H1 (cell line): ENCODE measurements around the gene PLB1. TPM values are rescaled to one million over a fixed set of nuclear protein-coding genes. Genes with fewer than 3 reads are reported as not detected.
A peak's percentile ranks its signal among the peaks of the same experiment; 100 is the strongest.

Source experiments
- CTCF ChIA-PET: fragments of 300-600 bp; sonication (Branson Sonifier 250); formaldehyde crosslinking; loops from one replicate; lab custom pipeline; 2021; ENCODE audit not compliant: partially characterized antibody; lab: Charles Lee
- POLR2A ChIA-PET: fragments of 300-600 bp; sonication (Branson Sonifier 250); formaldehyde crosslinking; loops from one replicate; lab custom pipeline; 2021; ENCODE audit warnings: inconsistent platforms; ENCODE audit not compliant: partially characterized antibody; lab: Charles Lee
- DNase-seq, 2 experiments: peaks; one replicate each; pipeline versions ENCODE4 v3.0.0 to v3.0.0-alpha.2; 2010 to 2022; ENCODE audit warnings: low spot score in 2 of 2, low read depth in 1 of 2, mixed read lengths in 1 of 2
- FAIRE-seq: peaks from 2 replicates; lab custom pipeline; 2011; peaks lifted over from hg19 to GRCh38; lab: Jason Lieb, UNC
- H2AFZ ChIP-seq: 2 replicates; pipeline ENCODE4 v1.8.1; 2012; ENCODE audit warnings: low read length, inconsistent platforms
- H2AK5ac ChIP-seq: 2 replicates; pipeline ENCODE4 v1.6.1; 2013; ENCODE audit warnings: low read depth, low read length
- H2BK120ac ChIP-seq: replicated peaks from 2 replicates; pipeline ENCODE3; 2013; ENCODE audit warnings: low read depth, low read length, inconsistent platforms
- H2BK12ac ChIP-seq: 2 replicates; pipeline ENCODE4 v1.6.1; 2013; ENCODE audit warnings: low read depth, low read length
- H2BK15ac ChIP-seq: 2 replicates; pipeline ENCODE4 v1.6.1; 2013; ENCODE audit warnings: low read length
- H2BK20ac ChIP-seq: 2 replicates; pipeline ENCODE4 v1.6.1; 2013; ENCODE audit warnings: low read length
- H2BK5ac ChIP-seq: 2 replicates; pipeline ENCODE4 v1.6.1; 2013; ENCODE audit warnings: low read depth, low read length
- H3K14ac ChIP-seq: 2 replicates; pipeline ENCODE4 v1.6.1; 2013; ENCODE audit warnings: inconsistent platforms; ENCODE audit not compliant: insufficient read length
- H3K18ac ChIP-seq: 2 replicates; pipeline ENCODE4 v1.6.1; 2013; ENCODE audit warnings: low read length; ENCODE audit errors: extremely low read depth
- H3K23ac ChIP-seq: 2 replicates; pipeline ENCODE4 v1.6.1; 2013; ENCODE audit warnings: inconsistent platforms; ENCODE audit not compliant: insufficient read length
- H3K23me2 ChIP-seq: 2 replicates; pipeline ENCODE4 v1.6.1; 2013; ENCODE audit warnings: low read depth, low read length
- H3K27ac ChIP-seq: 2 replicates; pipeline ENCODE4 v1.6.1; 2011; ENCODE audit warnings: low read depth, low read length, inconsistent platforms
- H3K27me3 ChIP-seq, 4 experiments: replicated peaks in 1 of 4; 1 replicate in 1 of 4; 2 replicates in 3 of 4; pipeline versions ENCODE4 v1.6.1 to v1.8.1; 2011 to 2013; ENCODE audit warnings: low read length in 3 of 4, mild to moderate bottlenecking in 3 of 4, inconsistent platforms in 2 of 4, mixed read lengths in 2 of 4, moderate library complexity in 1 of 4; ENCODE audit not compliant: control insufficient read depth in 3 of 4, insufficient read depth in 3 of 4; ENCODE audit errors: extremely low read depth in 1 of 4
- H3K36me3 ChIP-seq, 4 experiments: 2 replicates each; pipeline versions ENCODE4 v1.6.1 to v1.8.1; 2011 to 2013; ENCODE audit warnings: mild to moderate bottlenecking in 4 of 4, low read length in 3 of 4, moderate library complexity in 2 of 4, control low read depth in 1 of 4, inconsistent platforms in 1 of 4; ENCODE audit not compliant: insufficient read depth in 4 of 4, control insufficient read depth in 2 of 4
- H3K4ac ChIP-seq: replicated peaks from 2 replicates; pipeline ENCODE3; 2013; ENCODE audit warnings: low read length, low read depth, mixed read lengths, inconsistent platforms; ENCODE audit not compliant: insufficient read length
- H3K4me1 ChIP-seq, 4 experiments: replicated peaks in 1 of 4; 1 replicate in 1 of 4; 2 replicates in 3 of 4; pipeline versions ENCODE4 v1.6.1 to v1.8.1; 2011 to 2013; ENCODE audit warnings: low read length in 3 of 4, inconsistent platforms in 2 of 4, mixed read lengths in 1 of 4; ENCODE audit not compliant: insufficient read depth in 4 of 4, control insufficient read depth in 3 of 4
- H3K4me2 ChIP-seq, 2 experiments: 2 replicates each; pipeline versions ENCODE4 v1.6.1 to v1.8.1; 2011 to 2013; ENCODE audit warnings: low read depth in 2 of 2, low read length in 2 of 2, control low read depth in 1 of 2, inconsistent platforms in 1 of 2, mild to moderate bottlenecking in 1 of 2; ENCODE audit not compliant: insufficient read depth in 1 of 2
- H3K4me3 ChIP-seq, 4 experiments: fragments of 200-600, 300-600 bp in 1 of 4; sonication (generic), shearing (Covaris generic), sonication (Bioruptor Twin) in 1 of 4; 2 replicates each; pipeline versions ENCODE4 v1.5.1 to v1.8.1; 2011 to 2016; ENCODE audit warnings: low read length in 4 of 4, low read depth in 3 of 4, control low read depth in 2 of 4, inconsistent platforms in 2 of 4, mild to moderate bottlenecking in 2 of 4, mixed read lengths in 1 of 4, moderate library complexity in 1 of 4; ENCODE audit not compliant: insufficient read depth in 2 of 4; ENCODE audit errors: extremely low read depth in 1 of 4
- H3K56ac ChIP-seq: replicated peaks from 2 replicates; pipeline ENCODE3; 2013; ENCODE audit warnings: low read depth, mild to moderate bottlenecking, mixed read lengths, low read length, inconsistent platforms; ENCODE audit not compliant: insufficient read length
- H3K79me1 ChIP-seq: 2 replicates; pipeline ENCODE4 v1.6.1; 2013; ENCODE audit warnings: low read depth, low read length, control low read depth
- H3K79me2 ChIP-seq, 2 experiments: 2 replicates each; pipeline versions ENCODE4 v1.6.1 to v1.8.1; 2012 to 2013; ENCODE audit warnings: low read length in 2 of 2, mild to moderate bottlenecking in 2 of 2, inconsistent platforms in 1 of 2; ENCODE audit not compliant: insufficient read depth in 2 of 2, control insufficient read depth in 1 of 2
- H3K9ac ChIP-seq, 4 experiments: replicated peaks in 1 of 4; 1 replicate in 1 of 4; 2 replicates in 3 of 4; pipeline versions ENCODE4 v1.6.1 to v1.8.1; 2011 to 2013; ENCODE audit warnings: low read depth in 3 of 4, low read length in 3 of 4, control low read depth in 2 of 4, mild to moderate bottlenecking in 2 of 4, moderate library complexity in 2 of 4, inconsistent platforms in 1 of 4; ENCODE audit errors: extremely low read depth in 1 of 4
- H3K9me3 ChIP-seq, 2 experiments: 2 replicates each; pipeline versions ENCODE4 v1.6.1 to v1.8.1; 2012 to 2013; ENCODE audit warnings: mild to moderate bottlenecking in 2 of 2, moderate library complexity in 2 of 2, control low read depth in 1 of 2, inconsistent platforms in 1 of 2, low read depth in 1 of 2, low read length in 1 of 2, mixed read lengths in 1 of 2; ENCODE audit not compliant: insufficient read depth in 2 of 2
- H4K20me1 ChIP-seq, 2 experiments: replicated peaks in 1 of 2; 2 replicates each; pipeline versions ENCODE3 to v1.8.1; 2011 to 2013; ENCODE audit warnings: inconsistent platforms in 2 of 2, low read length in 2 of 2, mild to moderate bottlenecking in 1 of 2; ENCODE audit not compliant: insufficient read depth in 2 of 2, control insufficient read depth in 1 of 2
- H4K5ac ChIP-seq: 2 replicates; pipeline ENCODE4 v1.6.1; 2013; ENCODE audit warnings: low read length, low read depth, mixed read lengths, inconsistent platforms; ENCODE audit not compliant: insufficient read length
- H4K8ac ChIP-seq: 2 replicates; pipeline ENCODE4 v1.8.0; 2013; ENCODE audit warnings: mild to moderate bottlenecking, moderate library complexity, low read length, inconsistent platforms; ENCODE audit not compliant: insufficient read depth; ENCODE audit errors: extremely low read depth
- H4K91ac ChIP-seq: replicated peaks from 2 replicates; pipeline ENCODE3; 2013; ENCODE audit warnings: low read length, mixed read lengths, inconsistent platforms; ENCODE audit not compliant: insufficient read length
- CEBPB ChIP-seq: IDR thresholded peaks from 2 replicates; pipeline ENCODE4 v1.6.1; 2012; ENCODE audit warnings: low read depth, low read length
- EZH2 ChIP-seq: fragments of 200-600 bp; sonication (generic); IDR thresholded peaks from 2 replicates; pipeline ENCODE4 v1.7.1; 2012; ENCODE audit warnings: low read depth, mild to moderate bottlenecking, moderate library complexity, low read length, inconsistent platforms; ENCODE audit not compliant: severe bottlenecking
- SIRT6 ChIP-seq: IDR thresholded peaks from one replicate; pipeline ENCODE4 v1.7.1; 2012; ENCODE audit warnings: low read length, inconsistent platforms
- SUZ12 ChIP-seq: fragments of 200-600 bp; sonication (generic); IDR thresholded peaks from 2 replicates; pipeline ENCODE4 v1.6.1; 2012; ENCODE audit warnings: mild to moderate bottlenecking, inconsistent platforms, low read length, moderate library complexity, mixed read lengths
- WGBS, 2 experiments: shearing (Covaris generic) in 1 of 2; methylation state at CpG; one replicate each; pipeline versions ENCODE4 v1.1.6 to v1.1.7; 2013 to 2015; ENCODE audit warnings: low lambda C conversion rate in 2 of 2, mixed read lengths in 2 of 2, inconsistent platforms in 1 of 2, low coverage in 1 of 2, missing lambda C conversion rate in 1 of 2; ENCODE audit not compliant: insufficient replicate concordance in 2 of 2, insufficient coverage in 1 of 2, insufficient read length in 1 of 2; ENCODE audit errors: extremely low coverage in 1 of 2, missing lambda C conversion rate in 1 of 2; 5-methylcytosine and 5-hydroxymethylcytosine counted together
- polyA plus RNA-seq, 7 experiments: library from polyadenylated mRNA; depleted of rRNA in 3 of 7; stranded (reverse) in 5 of 7; unstranded in 2 of 7; fragments of >200 nt in 5 of 7; fragments of 200-250 nt in 2 of 7; gene quantifications; 1 replicate in 5 of 7; 2 replicates in 1 of 7; 4 replicates in 1 of 7; pipeline versions ENCODE4 v1.2.1 to v1.2.3, GENCODE V29; 2011 to 2013; ENCODE audit warnings: missing spikeins in 2 of 7, mixed read lengths in 2 of 7
- total RNA-seq: library from RNA; stranded (reverse); fragmentation: NEBNext Ultra II Directional; extraction: Animal tissue kit (Norgen Biotek cat#: 25700); gene quantifications from 2 replicates; pipeline ENCODE4 v1.2.1, GENCODE V29; 2021

The PLB1 gene
- total and polyA plus RNA-seq, 2 of the 8 experiments (the other 6 are each of a cell fraction or from before 2014, with no cell fraction given) = 0.20 to 0.36 TPM

DNA sequence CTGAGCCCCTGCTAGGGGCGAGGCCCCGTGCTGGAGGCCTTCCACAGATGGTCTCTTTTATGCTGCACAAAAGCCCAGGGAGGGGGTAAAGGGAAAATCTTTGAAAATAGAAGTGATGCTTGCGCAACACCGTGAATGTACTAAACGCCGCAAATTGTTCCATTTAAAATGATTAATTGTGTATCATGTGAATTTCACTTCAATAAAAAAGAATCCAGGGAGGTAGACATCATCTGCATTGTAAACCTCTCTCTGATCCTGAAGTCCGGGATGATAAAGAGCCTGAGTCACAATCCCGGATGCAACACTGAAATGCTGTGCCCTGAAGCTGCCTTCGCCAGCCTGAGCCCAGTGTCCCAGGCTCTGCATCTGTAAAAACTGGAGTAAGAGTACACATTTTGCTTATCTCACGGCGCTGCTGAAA is 148.1 kb downstream of the PLB1 start:
- ChIA-PET CTCF (interaction anchor here (2.4 kb wide), 1 partner anchor 12 kb away, joined by 4 read pairs; no protein-coding TSS in a partner anchor), POLR2A (no interaction called here)
- Histone ChIP-seq H2BK120ac (no peak overlapping the region), H3K4ac (no peak overlapping the region), H4K20me1 (no peaks in the 10 kb centered on the region), H3K14ac (no peak overlapping the region), H4K8ac (no peak overlapping the region; the same call in 1 of the 2 replicates), H3K79me1 (no peaks in the 10 kb centered on the region), H2BK12ac (no peak overlapping the region), H4K91ac (no peak overlapping the region), H3K27ac (no peak overlapping the region), H2BK20ac (no peak overlapping the region), H3K18ac (no peak overlapping the region), H3K9ac (no peak overlapping the region), H3K23me2 (no peaks in the 10 kb centered on the region), H3K9me3 (no peaks in the 10 kb centered on the region), H3K4me2 (no peak overlapping the region), H3K56ac (no peak overlapping the region), H3K79me2 (no peaks in the 10 kb centered on the region), H3K27me3 (no peaks in the 10 kb centered on the region), H4K5ac (no peak overlapping the region), H2AK5ac (no peak overlapping the region), H2BK15ac (no peak overlapping the region), H3K36me3 (no peaks in the 10 kb centered on the region), H3K23ac (no peak overlapping the region), H2BK5ac (no peak overlapping the region), H3K4me1 (peaks cover 0 to 10% (median 2%) of the 10 kb centered on the region in 4 experiments; a peak in 2 of 7 replicates), H2AFZ (no peak overlapping the region; the same call in 1 of the 2 replicates), H3K4me3 (no peak overlapping the region)
- TF ChIP-seq CEBPB (peak; percentile 75), SIRT6 (no peak), EZH2 (no peak), SUZ12 (no peak)
- FAIRE-seq (no peak), DNase-seq (no peak)
- 92% methylated on average over 11 of the region's 11 CpGs; no CpG with 5 or more reads in 1 of the 2 experiments for WGBS, 2 experiments
